Duodenal mucosa (tissue), 2 donors: ENCODE results near the gene SLC16A4.

Experiments
- H3K27ac ChIP-seq: one replicate; pipeline ENCODE4 v1.7.0; 2013; ENCODE audit warnings: low read depth, low read length
- H3K27me3 ChIP-seq, 2 donors: one replicate each; pipeline ENCODE4 v1.7.0; 2013; ENCODE audit warnings: low read length in 2 of 2, control low read depth in 1 of 2; ENCODE audit not compliant: insufficient read depth in 2 of 2, control insufficient read depth in 1 of 2
- H3K36me3 ChIP-seq, 2 donors: one replicate each; pipeline ENCODE4 v1.7.0; 2013; ENCODE audit warnings: low read length in 2 of 2, control low read depth in 1 of 2; ENCODE audit not compliant: insufficient read depth in 2 of 2, control insufficient read depth in 1 of 2
- H3K4me1 ChIP-seq, 2 donors: one replicate each; pipeline ENCODE4 v1.7.0; 2013; ENCODE audit warnings: low read length in 2 of 2, control low read depth in 1 of 2; ENCODE audit not compliant: insufficient read depth in 2 of 2, control insufficient read depth in 1 of 2
- H3K4me3 ChIP-seq, 2 donors: one replicate each; pipeline ENCODE4 v1.7.0; 2013; ENCODE audit warnings: low read length in 2 of 2, low read depth in 1 of 2
- H3K9ac ChIP-seq, 2 donors: one replicate each; pipeline ENCODE4 v1.7.0; 2013; ENCODE audit warnings: low read length in 2 of 2, low read depth in 1 of 2
- H3K9me3 ChIP-seq, 2 donors: one replicate each; pipeline ENCODE4 v1.7.0; 2013; ENCODE audit warnings: low read length in 2 of 2, control low read depth in 1 of 2; ENCODE audit not compliant: control insufficient read depth in 1 of 2

The SLC16A4 gene

GRCh38 chr1:110320168-110320518 lies 70.7 kb downstream of the SLC16A4 start:
- Histone ChIP-seq H3K4me1 (no peaks in the 10 kb centered on the region), H3K9ac (no peak overlapping the region), H3K4me3 (no peak overlapping the region), H3K27me3 (no peaks in the 10 kb centered on the region), H3K9me3 (no peaks in the 10 kb centered on the region), H3K36me3 (no peaks in the 10 kb centered on the region), H3K27ac (no peak overlapping the region)

- H3K9me3 ChIP-seq, result no peaks in the 10 kb centered on the region
- H3K9ac ChIP-seq, result no peak overlapping the region
- no peaks in the 10 kb centered on the region for H3K27me3 ChIP-seq
- H3K27ac ChIP-seq, result no peak overlapping the region
- H3K4me1 ChIP-seq, result no peaks in the 10 kb centered on the region
- H3K36me3 ChIP-seq, result no peaks in the 10 kb centered on the region
- no peak overlapping the region for H3K4me3 ChIP-seq
Measured at GRCh38 chr1:110319332-110320167, 71.3 kb downstream of the SLC16A4 start.

- no peaks in the 10 kb centered on the region for H3K36me3 ChIP-seq
- H3K4me3 ChIP-seq, result no peak overlapping the region
- no peaks in the 10 kb centered on the region for H3K27me3 ChIP-seq
- H3K9me3 ChIP-seq, result no peaks in the 10 kb centered on the region
- H3K4me1 ChIP-seq, result no peaks in the 10 kb centered on the region
- no peak overlapping the region for H3K27ac ChIP-seq
- H3K9ac ChIP-seq, result no peak overlapping the region
Measured at GRCh38 chr1:110318046-110318445, 72.8 kb downstream of the SLC16A4 start.

- no peaks in the 10 kb centered on the region for H3K36me3 ChIP-seq
- H3K9ac ChIP-seq, result no peak overlapping the region
- no peaks in the 10 kb centered on the region for H3K9me3 ChIP-seq
- H3K27me3 ChIP-seq, result no peaks in the 10 kb centered on the region
- H3K27ac ChIP-seq, result no peak overlapping the region
- peaks cover 0 to 4% of the 10 kb centered on the region in 2 donors for H3K4me1 ChIP-seq
- H3K4me3 ChIP-seq, result no peak overlapping the region
Measured at GRCh38 chr1:110316735-110317134, 74.1 kb downstream of the SLC16A4 start.
